ENCODE measurements around the gene ESRRB.
"Not testable (repeated sequence)": the region's sequence is repeated elsewhere in the genome, so short reads cannot be mapped to it uniquely, and the experiment has no call there.

ESRRB gene

GRCh38 chr14:76525106-76525821 lies 149.3 kb downstream of the ESRRB start:
- Histone ChIP-seq H3K27me3 (ENCODE audit: insufficient read depth, low read length) (no peaks in the 10 kb centered on the region), H3K4me3 (ENCODE audit: low read depth, low read length, poor library complexity, severe bottlenecking) (no peak overlapping the region), H3K36me3 (ENCODE audit: insufficient read depth, low read length) (no peaks in the 10 kb centered on the region), H3K4me2 (ENCODE audit: low read length) (no peak overlapping the region), H3K9ac (ENCODE audit: low read length) (no peak overlapping the region), H3K9me2 (ENCODE audit: low read depth, low read length) (no peaks in the 10 kb centered on the region), H3K27ac (ENCODE audit: low read depth, low read length, poor library complexity, severe bottlenecking) (no peak overlapping the region), H4K20me1 (ENCODE audit: insufficient read depth, low read length) (no peaks in the 10 kb centered on the region), H3K79me2 (ENCODE audit: insufficient read depth, low read length) (no peaks in the 10 kb centered on the region), H3K4me1 (ENCODE audit: insufficient read depth, low read length, severe bottlenecking) (no peaks in the 10 kb centered on the region), H3F3A (ENCODE audit: insufficient read depth, low read length) (no peaks in the 10 kb centered on the region), H2AFZ (ENCODE audit: low read length) (no peak overlapping the region), H3K9me3 (ENCODE audit: low read length) (0 out of 2 replicates have a peak, but pooled peaks cover 4% of the 10 kb centered on the region)
- TF ChIP-seq, protein P1, sequence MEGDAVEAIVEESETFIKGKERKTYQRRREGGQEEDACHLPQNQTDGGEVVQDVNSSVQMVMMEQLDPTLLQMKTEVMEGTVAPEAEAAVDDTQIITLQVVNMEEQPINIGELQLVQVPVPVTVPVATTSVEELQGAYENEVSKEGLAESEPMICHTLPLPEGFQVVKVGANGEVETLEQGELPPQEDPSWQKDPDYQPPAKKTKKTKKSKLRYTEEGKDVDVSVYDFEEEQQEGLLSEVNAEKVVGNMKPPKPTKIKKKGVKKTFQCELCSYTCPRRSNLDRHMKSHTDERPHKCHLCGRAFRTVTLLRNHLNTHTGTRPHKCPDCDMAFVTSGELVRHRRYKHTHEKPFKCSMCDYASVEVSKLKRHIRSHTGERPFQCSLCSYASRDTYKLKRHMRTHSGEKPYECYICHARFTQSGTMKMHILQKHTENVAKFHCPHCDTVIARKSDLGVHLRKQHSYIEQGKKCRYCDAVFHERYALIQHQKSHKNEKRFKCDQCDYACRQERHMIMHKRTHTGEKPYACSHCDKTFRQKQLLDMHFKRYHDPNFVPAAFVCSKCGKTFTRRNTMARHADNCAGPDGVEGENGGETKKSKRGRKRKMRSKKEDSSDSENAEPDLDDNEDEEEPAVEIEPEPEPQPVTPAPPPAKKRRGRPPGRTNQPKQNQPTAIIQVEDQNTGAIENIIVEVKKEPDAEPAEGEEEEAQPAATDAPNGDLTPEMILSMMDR (IDR thresholded peaks at IDR 0.05; ENCODE audit: low read length) = no peak
- no peak for TF ChIP-seq EZH2 (IDR thresholded peaks at IDR 0.05; ENCODE audit: borderline replicate concordance, low read length)

DNA sequence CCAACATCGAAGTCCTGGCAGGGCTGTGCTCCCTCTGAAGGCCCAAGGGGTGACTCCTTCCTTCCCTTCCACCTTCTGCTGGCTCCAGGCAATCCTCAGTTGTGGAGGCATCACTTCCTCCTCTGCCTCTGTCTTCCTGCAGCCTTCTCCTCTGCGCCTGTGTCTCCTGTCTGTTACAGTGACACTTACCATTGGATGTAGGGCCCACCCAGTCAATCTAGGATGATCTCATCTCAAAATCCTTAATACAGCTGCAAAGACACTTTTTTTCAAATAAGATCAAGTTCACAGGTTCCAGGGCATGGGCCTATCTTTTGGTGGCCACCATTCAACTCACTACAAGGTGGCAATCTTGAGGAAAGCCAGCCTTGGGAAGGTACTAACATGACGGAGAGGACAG lies 155.1 kb downstream of the ESRRB start:
- no peak overlapping the region for H2AFZ ChIP-seq (ENCODE audit: low read length)
- no peaks in the 10 kb centered on the region for H3K27me3 ChIP-seq (ENCODE audit: insufficient read depth, low read length)

GRCh38 chr14:76531821-76532318 lies 155.9 kb downstream of the ESRRB start:
- Histone ChIP-seq H3K9ac (ENCODE audit: low read length) (no peak overlapping the region), H3K36me3 (ENCODE audit: insufficient read depth, low read length) (no peaks in the 10 kb centered on the region), H3K27ac (ENCODE audit: low read depth, low read length, poor library complexity, severe bottlenecking) (no peak overlapping the region), H3K79me2 (ENCODE audit: insufficient read depth, low read length) (no peaks in the 10 kb centered on the region), H4K20me1 (ENCODE audit: insufficient read depth, low read length) (no peaks in the 10 kb centered on the region), H3K9me2 (ENCODE audit: low read depth, low read length) (no peaks in the 10 kb centered on the region), H3K4me1 (ENCODE audit: insufficient read depth, low read length, severe bottlenecking) (no peaks in the 10 kb centered on the region), H3K27me3 (ENCODE audit: insufficient read depth, low read length) (no peaks in the 10 kb centered on the region), H2AFZ (ENCODE audit: low read length) (no peak overlapping the region), H3K9me3 (ENCODE audit: low read length) (no peaks in the 10 kb centered on the region), H3F3A (ENCODE audit: insufficient read depth, low read length) (no peaks in the 10 kb centered on the region), H3K4me3 (ENCODE audit: low read depth, low read length, poor library complexity, severe bottlenecking) (no peak overlapping the region), H3K4me2 (ENCODE audit: low read length) (no peak overlapping the region)
- TF ChIP-seq EZH2 (IDR thresholded peaks at IDR 0.05; ENCODE audit: borderline replicate concordance, low read length) = no peak
- TF ChIP-seq, protein P1 (IDR thresholded peaks at IDR 0.05; ENCODE audit: low read length) = no peak

More for the DNA sequence above, 155.1 kb downstream of the ESRRB start:
- no peaks in the 10 kb centered on the region for H3K4me1 ChIP-seq (ENCODE audit: insufficient read depth, low read length, severe bottlenecking)
- H3K9me3 ChIP-seq (ENCODE audit: low read length) = no peaks in the 10 kb centered on the region
- no peaks in the 10 kb centered on the region for H3K36me3 ChIP-seq (ENCODE audit: insufficient read depth, low read length)
- no peaks in the 10 kb centered on the region for H3F3A ChIP-seq (ENCODE audit: insufficient read depth, low read length)
- H4K20me1 ChIP-seq (ENCODE audit: insufficient read depth, low read length) = no peaks in the 10 kb centered on the region
- H3K79me2 ChIP-seq (ENCODE audit: insufficient read depth, low read length) = no peaks in the 10 kb centered on the region
- no peak overlapping the region for H3K4me2 ChIP-seq (ENCODE audit: low read length)
- H3K27ac ChIP-seq (ENCODE audit: low read depth, low read length, poor library complexity, severe bottlenecking) = no peak overlapping the region
- TF ChIP-seq, protein P1 (IDR thresholded peaks at IDR 0.05; ENCODE audit: low read length) = no peak
- TF ChIP-seq EZH2 (IDR thresholded peaks at IDR 0.05; ENCODE audit: borderline replicate concordance, low read length) = no peak
- H3K4me3 ChIP-seq (ENCODE audit: low read depth, low read length, poor library complexity, severe bottlenecking) = no peak overlapping the region
- no peak overlapping the region for H3K9ac ChIP-seq (ENCODE audit: low read length)
- H3K9me2 ChIP-seq (ENCODE audit: low read depth, low read length) = no peaks in the 10 kb centered on the region

DNA sequence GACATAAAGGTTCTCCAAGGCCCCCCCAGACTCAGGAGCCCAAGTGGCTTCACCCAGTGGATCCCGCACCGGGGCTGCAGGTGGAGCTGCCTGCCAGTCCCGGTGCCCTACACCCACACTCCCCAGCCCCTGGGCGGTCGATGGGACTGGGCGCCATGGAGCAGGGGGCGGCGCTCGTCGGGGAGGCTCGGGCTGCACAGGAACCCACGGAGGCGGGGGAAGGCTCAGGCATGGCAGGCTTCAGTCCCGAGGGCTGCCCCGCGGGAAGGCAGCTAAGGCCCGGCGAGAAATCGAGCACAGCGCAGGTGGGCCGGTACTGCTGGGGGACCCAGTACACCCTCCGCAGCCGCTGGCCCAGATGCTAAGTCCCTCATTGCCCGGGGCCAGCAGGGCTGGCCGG lies 160.7 kb downstream of the ESRRB start:
- H3K4me1 ChIP-seq (ENCODE audit: insufficient read depth, low read length, severe bottlenecking); H3K4me2 ChIP-seq (ENCODE audit: low read length); H3K9me3 ChIP-seq (ENCODE audit: low read length); H4K20me1 ChIP-seq (ENCODE audit: insufficient read depth, low read length); H3K27ac ChIP-seq (ENCODE audit: low read depth, low read length, poor library complexity, severe bottlenecking); H2AFZ ChIP-seq (ENCODE audit: low read length); H3K4me3 ChIP-seq (ENCODE audit: low read depth, low read length, poor library complexity, severe bottlenecking); H3K27me3 ChIP-seq (ENCODE audit: insufficient read depth, low read length); H3K79me2 ChIP-seq (ENCODE audit: insufficient read depth, low read length); H3K36me3 ChIP-seq (ENCODE audit: insufficient read depth, low read length); H3K9me2 ChIP-seq (ENCODE audit: low read depth, low read length); H3K9ac ChIP-seq (ENCODE audit: low read length); H3F3A ChIP-seq (ENCODE audit: insufficient read depth, low read length): not testable (repeated sequence)

Measured in OCI-LY1 (cell line).